ENCODE measurements around the gene WWOX.

The WWOX gene

DNA sequence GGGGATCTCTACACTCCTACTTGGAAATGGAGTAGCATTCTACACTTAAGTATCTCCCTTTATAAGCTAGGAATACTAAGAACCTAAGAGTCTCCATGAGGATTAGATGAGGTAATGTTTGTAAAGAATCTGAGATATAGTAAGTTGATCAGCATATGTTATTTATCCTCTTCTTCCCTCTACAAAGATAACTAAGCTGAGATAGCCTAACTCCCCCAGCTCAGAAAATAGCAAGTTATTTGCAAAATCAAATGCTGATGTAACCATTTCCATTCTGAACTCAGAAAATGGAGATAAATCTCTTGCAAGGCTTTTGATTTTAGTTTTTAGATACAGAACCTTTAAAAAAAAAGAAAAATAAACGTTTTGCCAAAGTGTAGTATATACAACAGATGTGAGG lies 975.1 kb downstream of the WWOX start:
- peak overlapping the region in 1 of 2 donors; percentile 21 for H3K4me3 Mint-ChIP-seq
- peak overlapping the region in 1 of 2 donors; percentile 81 for H3K27ac Mint-ChIP-seq
- no peaks in the 10 kb centered on the region for H3K9me3 Mint-ChIP-seq
- H3K4me1 Mint-ChIP-seq = peaks cover 74% of the 10 kb centered on the region
- peaks cover 69% of the 10 kb centered on the region for H3K27me3 Mint-ChIP-seq
- no peak for DNase-seq
- ATAC-seq = no peak

DNA sequence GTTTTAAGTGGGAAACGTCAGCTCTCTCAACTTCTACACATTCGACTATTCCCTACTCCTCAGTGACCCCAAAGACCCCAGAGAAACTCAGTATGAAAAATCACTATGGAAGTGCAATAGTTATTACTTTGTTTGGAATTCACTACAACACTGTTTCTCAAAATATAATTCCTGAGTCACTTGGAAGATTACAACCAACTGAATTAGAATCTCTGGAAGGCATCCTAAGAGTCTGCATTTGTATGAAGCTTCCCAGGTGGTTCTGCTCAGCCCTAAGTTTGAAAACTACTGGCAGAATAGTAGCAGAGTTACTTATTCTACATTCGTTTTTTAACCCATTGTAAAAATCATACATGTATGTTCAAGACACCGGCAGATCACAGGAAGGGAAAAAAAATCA lies 975.5 kb downstream of the WWOX start:
- Mint-ChIP-seq H3K27ac (peak overlapping the region in 1 of 2 donors; percentile 63), H3K4me1 (peaks cover 71% of the 10 kb centered on the region), H3K9me3 (no peaks in the 10 kb centered on the region), H3K27me3 (peaks cover 73% of the 10 kb centered on the region), H3K4me3 (no peak overlapping the region)
- DNase-seq (no peak), ATAC-seq (no peak)

DNA sequence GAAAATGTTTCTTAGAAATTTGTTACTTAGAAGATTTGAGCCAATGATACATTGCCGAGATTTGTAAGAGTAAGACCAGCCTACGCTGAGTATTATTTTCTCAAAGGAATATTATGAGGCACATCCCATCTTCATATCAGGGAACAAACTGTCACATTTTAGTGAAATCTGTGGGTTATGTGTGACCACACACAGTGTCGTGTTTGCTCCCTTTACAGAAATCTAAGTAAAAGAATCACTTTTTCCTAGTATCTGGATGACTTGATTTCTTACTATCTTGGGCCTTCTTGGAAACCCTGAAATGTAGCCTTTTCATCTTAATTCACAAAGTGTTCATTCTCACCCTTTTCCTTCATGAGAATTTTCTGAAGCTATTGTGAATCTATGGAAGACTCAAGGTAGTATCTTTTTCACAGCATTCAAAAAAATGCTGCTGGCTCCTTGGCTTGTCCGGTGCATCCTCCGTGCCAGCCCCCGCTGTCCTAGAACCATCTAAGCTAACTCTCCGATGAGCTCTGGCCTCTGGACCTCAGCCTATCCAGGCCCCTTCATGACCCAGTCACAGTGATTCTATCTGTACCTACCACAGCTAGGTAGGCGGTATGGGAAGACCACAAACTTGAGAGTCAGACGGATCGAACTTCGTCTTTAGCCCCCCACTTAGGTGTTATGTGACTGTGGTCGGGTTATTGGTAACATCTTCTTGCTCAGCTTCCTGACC lies 976.8 kb downstream of the WWOX start:
- Mint-ChIP-seq H3K27me3 (peaks cover 70% of the 10 kb centered on the region), H3K27ac (peak overlapping the region; percentile 68 to 86), H3K4me3 (peak overlapping the region; percentile 53 to 57), H3K9me3 (no peaks in the 10 kb centered on the region), H3K4me1 (peaks cover 63% of the 10 kb centered on the region)
- ATAC-seq (peak; percentile 96), DNase-seq (peak in 1 of 2 donors; percentile 50)

DNA sequence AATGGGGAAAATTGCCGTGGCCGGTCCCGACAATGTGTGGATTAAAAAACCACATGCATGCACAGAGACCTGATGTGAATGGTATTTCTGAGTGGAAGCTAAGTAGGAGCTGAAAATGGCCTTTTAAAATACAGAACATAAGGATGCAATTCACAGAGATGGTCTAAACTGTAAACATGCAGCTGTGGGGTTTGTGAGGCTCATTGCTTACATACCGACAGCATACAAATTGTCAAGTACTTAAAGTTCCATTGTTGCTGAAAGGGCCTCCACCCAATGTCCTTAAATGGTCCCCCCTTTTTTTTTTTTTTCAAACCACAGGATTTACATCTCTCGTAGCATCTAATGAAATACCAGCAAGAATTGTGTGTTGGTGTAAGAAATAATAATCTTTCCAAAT lies 977.9 kb downstream of the WWOX start:
- ATAC-seq (no peak), DNase-seq (no peak)
- no peak overlapping the region for H3K27ac Mint-ChIP-seq
- peaks cover 59% of the 10 kb centered on the region for H3K27me3 Mint-ChIP-seq
- H3K4me3 Mint-ChIP-seq = no peak overlapping the region
- no peaks in the 10 kb centered on the region for H3K9me3 Mint-ChIP-seq
- H3K4me1 Mint-ChIP-seq = peaks cover 67% of the 10 kb centered on the region

DNA sequence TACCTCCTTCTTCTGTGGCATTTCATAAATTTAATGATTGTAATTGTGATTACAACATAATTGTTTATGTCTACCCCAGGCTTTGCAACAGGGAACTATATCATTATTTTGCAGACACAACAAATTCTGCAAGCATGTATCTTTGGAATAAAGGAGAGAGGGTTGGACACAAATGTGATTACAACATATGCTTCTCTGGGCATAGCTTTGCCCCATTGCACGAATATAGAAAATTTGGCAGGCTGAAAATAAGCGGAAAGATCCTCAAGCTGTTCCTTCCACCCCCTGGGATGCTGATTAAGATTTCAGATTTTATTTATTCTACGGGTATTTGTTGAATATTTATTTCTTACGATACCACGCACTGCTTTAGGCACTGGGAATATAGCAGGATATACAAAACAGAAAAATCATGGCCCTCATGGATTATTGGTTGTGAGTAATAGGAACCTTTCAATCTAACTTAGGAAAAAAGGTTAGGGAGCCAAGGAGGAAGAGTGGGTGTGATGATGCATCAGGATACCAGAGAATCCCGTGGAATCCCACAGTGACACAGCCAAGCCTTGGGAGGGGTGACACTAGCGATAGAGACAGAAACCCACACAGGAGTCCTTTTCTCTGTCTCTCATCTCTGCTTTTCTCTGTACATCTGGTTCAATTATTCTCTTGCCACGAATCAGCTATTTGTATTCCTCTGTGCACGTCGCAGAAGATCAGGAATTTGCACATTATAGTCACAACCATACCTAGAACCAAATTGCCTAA lies 980.4 kb downstream of the WWOX start:
- no peak overlapping the region for H3K4me3 Mint-ChIP-seq

DNA sequence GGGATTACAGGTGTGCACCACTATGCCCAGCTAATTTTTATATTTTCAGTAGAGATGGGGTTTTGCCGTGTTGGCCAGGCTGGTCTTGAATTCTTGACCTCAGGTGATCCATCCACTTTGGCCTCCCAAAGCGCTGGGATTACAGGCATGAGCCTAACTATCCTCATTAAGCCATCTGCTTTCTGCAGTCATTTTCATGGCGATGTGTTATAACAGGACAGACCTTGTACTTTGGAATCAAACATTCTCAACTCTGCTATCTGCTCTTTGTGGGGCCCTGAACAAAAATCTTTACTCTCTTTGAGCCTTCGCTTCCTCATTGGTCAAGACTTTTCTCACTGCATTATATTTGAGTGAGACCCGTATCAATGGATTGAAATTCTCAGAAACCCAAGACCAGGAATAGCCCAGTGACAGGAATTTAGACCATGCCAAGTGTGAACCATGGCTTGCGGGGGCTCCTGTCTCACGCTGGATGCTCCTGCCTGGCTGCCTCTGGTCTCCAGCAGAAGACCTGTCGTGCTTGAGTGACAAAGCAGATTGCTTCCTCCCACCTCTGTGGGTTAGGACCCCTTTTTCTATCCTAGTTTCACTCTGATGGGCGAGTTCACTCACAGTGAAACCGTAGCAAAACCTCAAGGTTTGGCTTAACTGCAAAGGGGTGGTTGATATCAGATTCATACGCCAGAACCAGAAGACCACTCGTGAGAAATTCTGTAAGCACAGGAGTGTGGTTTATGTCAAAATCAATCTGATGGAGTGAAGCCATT lies 982.0 kb downstream of the WWOX start:
- DNase-seq (peak; percentile 29 to 46), ATAC-seq (peak; percentile 82)
- Mint-ChIP-seq H3K4me1 (peaks cover 56% of the 10 kb centered on the region), H3K9me3 (no peaks in the 10 kb centered on the region), H3K4me3 (no peak overlapping the region), H3K27ac (peak overlapping the region in 1 of 2 donors; percentile 54), H3K27me3 (peaks cover 33% of the 10 kb centered on the region)

More for the DNA sequence above, 980.4 kb downstream of the WWOX start:
- DNase-seq (no peak), ATAC-seq (no peak)
- Mint-ChIP-seq H3K4me1 (peaks cover 72% of the 10 kb centered on the region), H3K27ac (no peak overlapping the region), H3K9me3 (no peaks in the 10 kb centered on the region), H3K27me3 (peaks cover 35% of the 10 kb centered on the region)

DNA sequence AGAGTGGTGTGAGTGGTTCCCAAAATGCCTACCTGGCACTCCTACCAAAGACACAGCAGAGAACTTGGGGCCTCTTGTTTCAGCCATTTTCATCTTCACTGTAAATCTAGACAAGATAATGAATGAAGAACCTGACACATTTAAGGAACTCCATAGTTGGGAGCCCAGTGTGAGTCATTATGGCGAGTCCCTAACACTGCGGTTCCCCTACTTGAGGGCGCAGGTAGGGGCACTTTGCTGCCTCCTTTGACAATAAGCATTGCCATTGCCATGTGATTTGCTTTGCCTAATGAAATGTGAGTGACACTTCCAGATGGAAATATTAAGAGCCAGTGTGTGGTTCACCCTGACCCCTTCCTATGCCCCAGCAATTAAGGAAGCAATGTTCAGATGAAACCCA lies 983.5 kb downstream of the WWOX start:
- ATAC-seq = peak; percentile 76
- Mint-ChIP-seq H3K27ac (no peak overlapping the region), H3K27me3 (peaks cover 42% of the 10 kb centered on the region), H3K4me3 (peak overlapping the region; percentile 20 to 26), H3K9me3 (no peaks in the 10 kb centered on the region), H3K4me1 (peaks cover 41% of the 10 kb centered on the region)
- DNase-seq = peak in 1 of 2 donors; percentile 36

DNA sequence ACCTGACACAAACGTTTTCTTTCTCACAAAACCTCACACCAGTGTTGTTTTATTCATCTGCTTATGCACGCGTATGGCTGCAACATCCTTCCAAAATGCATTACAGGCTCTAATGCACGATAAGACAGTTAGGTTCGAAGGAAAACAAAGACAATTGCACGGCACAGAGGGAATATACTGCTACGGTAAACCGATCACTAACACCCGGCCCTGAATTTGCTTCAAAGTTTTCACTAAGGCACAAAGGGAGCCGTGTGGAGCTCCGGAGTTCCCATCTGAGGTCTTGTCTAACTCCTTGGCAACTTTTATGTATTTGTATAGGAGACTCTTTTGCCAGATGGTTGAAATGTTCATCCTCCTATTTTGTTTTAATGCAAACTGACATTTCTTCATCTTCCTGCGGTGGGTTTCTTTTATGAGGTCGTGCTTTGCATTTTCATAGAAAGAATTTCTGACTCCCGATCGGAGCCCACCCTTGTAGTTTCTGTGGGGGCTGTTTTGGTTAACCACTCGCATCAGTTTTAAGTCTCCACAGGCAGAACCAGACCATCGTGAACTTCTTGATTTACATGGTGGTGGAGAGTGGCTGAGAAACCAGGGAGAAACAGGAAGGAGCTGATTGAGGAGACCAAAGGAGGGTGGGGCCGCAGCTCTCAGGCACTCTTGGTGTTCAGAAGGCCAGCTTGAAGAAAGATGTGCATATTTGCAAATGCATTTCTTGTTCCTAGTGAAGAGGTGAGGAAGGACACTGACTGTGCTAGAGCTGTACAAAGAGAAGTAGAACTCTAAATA lies 984.2 kb downstream of the WWOX start:
- ATAC-seq = no peak
- Mint-ChIP-seq H3K27me3 (peaks cover 34% of the 10 kb centered on the region), H3K4me3 (peak overlapping the region; percentile 35 to 55)

DNA sequence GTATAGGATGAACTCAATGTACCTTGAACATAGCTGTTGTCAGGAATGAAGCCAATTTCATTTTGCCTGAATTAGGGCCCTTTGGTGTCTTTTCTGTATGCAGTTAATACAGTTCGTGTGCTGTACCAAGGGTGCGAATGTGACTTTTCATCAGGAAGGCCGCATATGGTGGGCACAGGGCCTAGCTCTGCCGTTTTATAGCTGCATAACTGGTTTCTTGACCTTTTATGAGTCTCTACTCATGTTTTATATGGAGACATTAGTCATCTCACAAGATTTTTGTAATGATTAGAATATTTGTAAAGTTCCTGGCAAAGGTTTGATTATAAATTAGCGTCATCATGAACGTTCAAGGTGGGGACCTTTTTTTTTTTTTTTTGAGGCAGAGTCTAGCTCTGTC lies 989.5 kb downstream of the WWOX start:
- peaks cover 19% of the 10 kb centered on the region for H3K27me3 Mint-ChIP-seq
- H3K4me3 Mint-ChIP-seq = no peak overlapping the region
- peaks cover 57% of the 10 kb centered on the region for H3K4me1 Mint-ChIP-seq
- H3K9me3 Mint-ChIP-seq = no peaks in the 10 kb centered on the region
- no peak for DNase-seq
- ATAC-seq = no peak
- no peak overlapping the region for H3K27ac Mint-ChIP-seq

More for the DNA sequence above, 984.2 kb downstream of the WWOX start:
- Mint-ChIP-seq H3K9me3 (no peaks in the 10 kb centered on the region), H3K27ac (no peak overlapping the region), H3K4me1 (peaks cover 37% of the 10 kb centered on the region)
- DNase-seq = no peak

DNA sequence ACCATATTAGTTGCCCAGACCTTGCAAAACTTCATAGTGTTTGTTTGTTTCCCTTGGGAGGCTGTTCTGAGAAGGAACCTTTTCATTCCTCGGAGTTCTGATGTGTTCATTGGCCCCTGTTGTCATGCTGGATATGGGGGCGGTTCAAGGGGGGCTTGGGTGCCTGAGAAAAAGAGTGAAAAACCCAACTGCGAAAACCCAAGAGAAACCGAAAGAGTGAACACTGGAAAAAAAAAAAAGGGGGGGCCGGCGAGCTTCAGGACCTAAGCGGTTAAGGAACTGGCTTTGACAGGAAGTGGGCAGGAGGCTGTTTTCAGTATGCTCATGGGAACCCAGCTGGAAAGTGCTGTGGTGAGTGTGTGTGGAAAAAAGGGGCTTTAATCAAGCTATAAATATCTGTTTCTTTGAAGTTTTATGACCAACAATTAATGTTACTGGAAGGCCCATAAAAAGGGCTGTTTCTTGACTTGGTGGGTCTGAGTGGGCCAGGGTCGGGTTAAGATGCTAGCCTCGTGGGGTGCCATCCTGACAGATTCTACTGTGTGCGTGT lies 990.4 kb downstream of the WWOX start:
- peaks cover 27% of the 10 kb centered on the region for H3K27me3 Mint-ChIP-seq
- DNase-seq (peak; percentile 46 to 73), ATAC-seq (peak; percentile 91)
- peak overlapping the region; percentile 21 to 38 for H3K4me3 Mint-ChIP-seq
- peaks cover 60% of the 10 kb centered on the region for H3K4me1 Mint-ChIP-seq
- H3K27ac Mint-ChIP-seq = peak overlapping the region in 1 of 2 donors; percentile 37
- no peaks in the 10 kb centered on the region for H3K9me3 Mint-ChIP-seq

DNA sequence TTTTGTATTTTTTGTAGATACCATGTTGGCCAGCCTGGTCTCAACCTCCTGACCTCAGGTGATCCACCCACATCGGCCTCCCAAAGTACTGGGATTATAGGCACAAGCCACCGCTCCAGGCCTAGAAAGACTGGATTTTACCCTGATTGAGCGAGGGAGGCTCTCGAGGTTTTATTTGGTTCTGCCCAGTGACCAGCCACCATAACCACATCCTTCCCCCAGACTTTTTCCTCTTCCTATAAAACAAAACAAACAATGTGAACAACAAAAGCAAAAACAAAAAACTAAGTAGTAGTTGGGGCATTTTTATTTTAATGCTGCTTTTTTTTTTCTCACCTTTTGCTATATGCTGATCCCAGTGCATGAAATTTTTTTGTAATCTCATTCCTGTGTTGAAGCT lies 991.5 kb downstream of the WWOX start:
- peaks cover 60% of the 10 kb centered on the region for H3K4me1 Mint-ChIP-seq
- no peak for DNase-seq
- peak overlapping the region in 1 of 2 donors; percentile 28 for H3K4me3 Mint-ChIP-seq
- H3K27ac Mint-ChIP-seq = no peak overlapping the region
- ATAC-seq = no peak
- no peaks in the 10 kb centered on the region for H3K9me3 Mint-ChIP-seq
- peaks cover 37% of the 10 kb centered on the region for H3K27me3 Mint-ChIP-seq

DNA sequence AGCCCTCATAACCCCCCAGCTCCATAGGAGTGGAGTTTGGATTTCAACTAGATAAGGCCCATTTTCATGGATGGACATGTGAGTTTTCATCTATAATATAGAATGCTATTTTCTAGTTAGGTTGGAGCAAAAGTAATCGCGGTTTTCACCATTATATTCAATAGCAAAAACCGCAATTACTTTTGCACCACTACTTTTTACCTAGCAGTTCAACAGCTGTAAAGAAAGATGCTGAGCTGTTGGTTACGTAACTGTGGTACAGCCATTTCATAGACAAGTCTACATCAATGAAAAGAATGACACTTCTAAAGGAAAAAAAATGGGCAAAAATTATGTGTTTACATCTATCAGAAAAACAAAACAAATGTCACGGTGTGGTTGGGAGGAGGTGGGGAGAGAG lies 993.4 kb downstream of the WWOX start:
- peaks cover 68% of the 10 kb centered on the region for H3K4me1 Mint-ChIP-seq
- H3K27ac Mint-ChIP-seq = peak overlapping the region in 1 of 2 donors; percentile 2
- peak overlapping the region in 1 of 2 donors; percentile 38 for H3K4me3 Mint-ChIP-seq
- ATAC-seq (no peak), DNase-seq (no peak)
- H3K9me3 Mint-ChIP-seq = no peaks in the 10 kb centered on the region
- H3K27me3 Mint-ChIP-seq = peaks cover 37% of the 10 kb centered on the region

DNA sequence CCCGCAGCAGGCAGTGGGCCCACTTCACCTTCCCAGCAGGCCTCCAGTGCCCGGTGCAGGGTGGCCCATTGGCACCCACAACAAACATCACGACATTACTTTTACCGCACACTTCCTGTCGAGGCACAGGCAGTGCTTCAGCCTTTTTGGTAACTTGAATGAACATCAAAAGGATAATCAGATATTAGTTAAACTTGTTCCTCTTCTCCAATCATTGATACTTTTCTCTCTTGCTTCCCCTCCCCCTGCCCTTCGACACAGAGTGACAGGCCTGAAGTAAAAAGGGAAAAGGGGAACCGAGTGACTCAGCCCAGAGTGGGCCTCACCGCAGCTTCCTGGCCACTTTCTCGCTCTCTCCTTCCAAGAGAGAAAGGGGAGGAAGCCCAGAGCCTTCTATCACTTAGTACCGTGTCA lies 994.1 kb downstream of the WWOX start:
- H3K27me3 Mint-ChIP-seq = peaks cover 44% of the 10 kb centered on the region
- H3K27ac Mint-ChIP-seq = no peak overlapping the region
- peak in 1 of 2 donors; percentile 38 for DNase-seq
- no peaks in the 10 kb centered on the region for H3K9me3 Mint-ChIP-seq
- peak overlapping the region; percentile 46 to 58 for H3K4me3 Mint-ChIP-seq
- ATAC-seq = peak; percentile 68
- H3K4me1 Mint-ChIP-seq = peaks cover 66% of the 10 kb centered on the region

DNA sequence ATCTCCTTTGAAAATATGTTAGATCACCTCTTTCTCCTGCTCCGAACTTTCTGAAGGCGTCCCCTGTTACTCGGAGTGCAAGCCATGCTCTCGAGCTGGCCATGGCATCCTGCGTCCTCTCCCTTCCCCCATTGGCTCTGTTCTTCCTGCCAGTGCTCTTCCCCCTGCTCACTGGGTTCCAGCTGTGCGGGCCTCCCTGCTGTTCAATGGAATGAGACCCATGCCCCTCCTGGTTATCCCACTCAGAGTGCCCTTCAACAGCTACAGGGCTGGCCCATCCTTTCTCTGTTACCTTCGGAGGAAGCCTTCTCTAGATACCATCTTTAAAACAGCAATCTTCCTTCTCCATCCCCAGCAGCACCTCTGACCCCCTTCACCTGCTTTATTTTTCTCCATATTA lies 996.8 kb downstream of the WWOX start:
- Mint-ChIP-seq H3K27ac (no peak overlapping the region), H3K4me3 (no peak overlapping the region), H3K9me3 (no peaks in the 10 kb centered on the region), H3K27me3 (peaks cover 58% of the 10 kb centered on the region), H3K4me1 (peaks cover 42% of the 10 kb centered on the region)
- DNase-seq = no peak
- no peak for ATAC-seq

DNA sequence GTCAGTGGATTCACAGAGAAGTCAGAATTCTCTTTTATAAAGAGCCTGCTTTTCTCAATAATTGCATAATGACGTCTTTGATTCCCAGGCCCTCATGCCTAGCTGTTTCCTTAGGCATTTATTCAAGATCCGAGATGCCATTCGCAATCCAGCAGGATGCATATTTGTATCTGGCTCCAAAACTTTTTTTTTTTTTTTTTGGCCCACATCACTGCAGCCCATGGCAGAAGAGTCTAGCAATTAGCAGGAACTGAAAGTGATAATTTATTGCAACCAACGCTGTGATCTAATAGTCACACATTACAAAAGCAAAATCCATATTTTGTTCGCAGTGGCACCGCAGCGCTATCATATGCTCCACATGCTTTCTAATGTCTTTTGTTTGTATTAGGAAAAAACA lies 997.7 kb downstream of the WWOX start:
- ATAC-seq = no peak
- H3K27me3 Mint-ChIP-seq = peaks cover 60% of the 10 kb centered on the region
- H3K4me1 Mint-ChIP-seq = peaks cover 42% of the 10 kb centered on the region
- H3K4me3 Mint-ChIP-seq = no peak overlapping the region
- H3K9me3 Mint-ChIP-seq = no peaks in the 10 kb centered on the region
- no peak for DNase-seq
- peak overlapping the region in 1 of 2 donors; percentile 7 for H3K27ac Mint-ChIP-seq

Measured in stimulated activated naive CD8-positive, alpha-beta T cell treated with anti-CD3 and anti-CD28 coated beads, Interleukin-15, amount 100 ng/mL, for 72 hours (primary cell).